Right renal cortex interstitium (tissue), 3 donors: ENCODE data around the gene GALNT2. TPM values are rescaled to one million over a fixed set of nuclear protein-coding genes. Genes with fewer than 3 reads are reported as not detected.

Experiments
- DNase-seq, 3 donors: peaks; one replicate each; pipeline ENCODE4 v3.0.0-alpha.2; 2013; ENCODE audit warnings: low read depth in 3 of 3, low spot score in 2 of 3
- polyA plus RNA-seq, 3 donors: library from polyadenylated mRNA; unstranded; fragments of 120-200 nt; gene quantifications; one replicate each; pipeline ENCODE4 v1.2.1, GENCODE V29; 2013; ENCODE audit not compliant: insufficient read length in 3 of 3

GALNT2 gene
- polyA plus RNA-seq, 3 donors = 51.5 to 57.6 (median 55.4) TPM

DNA sequence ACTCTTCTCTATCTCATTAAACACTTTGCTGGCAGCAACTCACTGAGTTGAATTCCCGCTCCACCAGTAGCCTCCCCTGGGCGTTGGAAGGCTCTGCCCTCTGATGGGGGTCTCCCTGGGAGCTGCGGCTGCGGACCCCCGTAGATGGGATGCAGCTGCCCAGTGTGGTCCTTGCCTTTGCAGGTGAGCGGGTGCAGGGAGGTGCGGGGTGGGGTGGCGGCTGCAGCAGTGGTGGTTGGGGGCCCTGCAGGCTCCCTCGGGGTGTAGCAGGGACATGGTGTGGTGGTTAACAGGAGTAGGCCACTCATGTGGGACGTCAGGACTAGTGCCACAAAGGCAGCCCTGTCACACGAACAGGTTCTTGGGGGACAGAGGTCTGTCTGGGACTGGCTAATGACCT, 42.0 kb downstream of the GALNT2 start:
- DNase-seq = no peak

DNA sequence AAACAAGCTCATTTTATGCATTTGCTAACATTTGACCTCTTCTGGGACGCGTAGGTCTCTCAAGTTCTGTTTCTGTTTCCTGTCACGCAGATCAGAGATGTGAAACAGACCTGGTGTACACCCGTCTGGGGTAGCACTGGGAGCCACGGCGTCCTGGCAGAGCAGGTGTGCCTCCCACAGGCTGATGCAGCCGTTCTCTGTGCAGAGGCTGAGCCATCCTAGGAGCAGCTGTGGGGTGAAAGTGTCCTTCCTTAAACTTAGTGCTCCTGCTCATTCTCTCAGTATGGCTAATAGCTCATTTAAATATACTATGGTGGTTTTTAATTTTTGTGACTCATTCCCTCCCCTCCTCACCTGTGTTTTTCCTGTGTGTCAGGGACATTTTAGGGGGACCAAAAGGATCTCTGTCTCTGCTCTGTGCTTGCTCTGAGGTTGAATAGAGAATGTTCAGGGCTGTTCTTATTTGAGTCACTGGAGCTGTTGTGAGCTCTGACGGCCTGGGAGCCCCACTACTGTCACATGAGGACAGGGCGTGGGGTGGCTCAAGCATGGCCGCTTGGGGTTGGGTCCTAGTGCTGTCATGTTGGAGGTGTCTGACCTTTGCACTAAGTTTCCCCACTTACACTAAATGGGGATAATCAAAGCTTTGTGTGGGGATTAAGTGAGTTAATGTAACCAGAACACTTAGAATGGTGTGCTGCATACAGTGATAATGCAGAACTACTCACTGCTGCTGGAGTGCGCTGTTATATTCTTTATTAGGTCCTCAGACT, 43.0 kb downstream of the GALNT2 start:
- DNase-seq = no peak

DNA sequence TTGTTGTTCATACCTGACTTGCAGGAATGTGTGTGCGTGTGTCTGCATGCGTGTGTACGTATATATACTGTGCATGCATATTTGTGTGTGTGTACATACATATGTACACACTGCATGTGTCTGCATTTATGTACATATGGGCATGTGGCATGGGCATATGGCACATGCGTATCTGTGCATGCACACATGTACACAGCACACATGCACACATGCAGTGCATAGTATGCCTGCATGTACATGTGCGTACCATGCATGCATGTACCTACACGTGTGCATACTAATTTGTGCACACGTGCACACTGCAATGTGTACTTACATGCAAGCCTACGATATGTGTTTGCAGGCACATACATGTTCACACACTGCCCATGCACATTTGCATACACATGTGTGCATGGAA, 43.9 kb downstream of the GALNT2 start:
- no peak for DNase-seq

DNA sequence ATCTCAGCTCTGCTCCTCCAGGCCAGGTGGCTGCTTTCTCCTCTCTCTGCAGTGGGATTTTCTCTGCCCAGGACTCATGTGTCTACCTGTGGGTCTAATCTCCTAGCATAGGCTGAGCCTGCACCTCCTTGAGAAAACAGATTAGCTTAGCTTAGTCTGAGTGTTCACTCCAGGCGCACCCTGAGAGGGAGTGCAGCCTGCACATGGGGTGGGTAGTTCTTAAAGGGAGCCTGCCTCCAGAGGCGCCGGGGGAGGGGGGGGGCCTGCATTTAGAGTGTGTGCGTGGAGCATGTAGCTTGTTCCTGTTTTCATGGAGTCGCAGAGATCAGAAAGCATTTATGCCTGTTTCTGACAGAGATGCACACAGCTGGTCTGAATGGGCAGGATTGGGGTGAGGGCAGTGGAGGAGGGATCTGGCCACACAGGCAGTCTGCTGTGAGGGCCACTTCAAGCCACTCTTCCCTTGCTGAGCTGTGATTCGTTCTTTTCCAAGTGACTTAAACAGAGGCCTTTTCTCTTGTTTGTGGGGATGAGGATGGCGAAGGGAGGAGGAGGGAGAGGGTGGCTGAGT, 45.2 kb downstream of the GALNT2 start:
- DNase-seq = no peak

DNA sequence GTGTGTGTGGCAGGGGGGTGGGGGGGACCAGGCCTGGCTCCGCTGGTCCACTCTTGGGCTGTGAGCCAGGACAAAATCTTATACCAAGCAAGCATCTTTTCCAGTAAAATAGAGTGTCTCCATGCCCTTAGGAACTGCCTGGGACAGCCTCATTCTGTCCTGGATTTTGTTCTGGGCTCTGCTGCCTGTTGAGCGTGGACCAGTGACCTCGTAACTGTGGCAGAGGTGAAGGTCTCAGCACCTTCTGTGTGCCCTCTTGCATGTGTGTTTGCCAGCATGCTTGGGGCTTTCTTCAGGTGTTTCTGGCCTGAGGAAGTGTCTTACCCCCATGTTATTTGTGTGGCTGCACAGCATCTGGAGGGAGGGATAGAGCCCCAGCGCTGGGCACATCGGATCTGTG, 45.7 kb downstream of the GALNT2 start:
- no peak for DNase-seq

DNA sequence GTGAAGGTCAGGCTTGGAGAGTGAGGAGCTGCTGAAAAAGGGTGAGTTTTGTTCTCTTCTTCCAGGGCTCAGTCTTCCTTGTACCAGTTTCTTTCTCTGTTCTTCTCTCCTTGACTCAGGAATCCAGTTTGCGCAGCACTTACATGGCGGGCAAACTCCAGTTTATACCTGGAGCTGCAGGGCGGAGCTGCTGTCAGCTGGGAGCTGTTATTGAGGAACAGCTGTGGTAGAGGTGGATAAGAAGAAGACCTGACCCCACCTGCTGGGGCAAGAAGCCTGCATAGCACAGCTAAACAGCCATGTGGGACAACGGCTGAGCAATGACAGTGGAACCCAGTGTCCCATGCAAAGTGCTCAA, 46.2 kb downstream of the GALNT2 start:
- DNase-seq = no peak

DNA sequence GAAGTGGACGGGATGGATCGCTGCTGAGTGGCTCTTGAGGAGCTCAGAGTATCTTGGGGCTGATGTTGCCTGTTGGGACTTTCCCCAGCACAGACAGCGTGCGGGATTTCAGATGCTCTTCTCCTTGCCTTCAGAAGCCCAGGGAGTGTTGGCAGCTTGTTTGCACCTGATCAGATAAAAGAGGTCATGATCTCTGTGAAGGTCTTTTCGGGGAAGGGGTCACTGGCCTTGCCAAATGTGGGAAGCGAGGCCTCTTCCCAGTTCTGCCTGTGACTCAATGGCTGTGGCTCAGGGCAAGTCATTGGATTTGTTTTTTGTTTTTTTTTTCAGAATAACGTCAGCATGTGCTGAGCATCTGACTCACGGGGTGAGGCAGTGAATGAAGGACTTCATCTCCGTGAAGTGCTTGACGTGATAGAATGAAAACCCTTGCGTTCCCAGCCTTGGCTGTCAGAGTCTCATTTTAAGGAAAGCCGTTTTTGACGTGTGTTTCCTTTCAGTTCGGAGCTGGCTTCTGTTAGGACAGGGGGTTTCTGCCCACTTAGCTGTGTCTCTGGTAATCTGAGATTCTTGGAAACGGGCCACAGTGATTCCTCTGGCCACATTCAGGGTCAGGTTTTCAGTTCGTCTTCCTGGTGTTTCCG, 46.7 kb downstream of the GALNT2 start:
- DNase-seq = no peak

DNA sequence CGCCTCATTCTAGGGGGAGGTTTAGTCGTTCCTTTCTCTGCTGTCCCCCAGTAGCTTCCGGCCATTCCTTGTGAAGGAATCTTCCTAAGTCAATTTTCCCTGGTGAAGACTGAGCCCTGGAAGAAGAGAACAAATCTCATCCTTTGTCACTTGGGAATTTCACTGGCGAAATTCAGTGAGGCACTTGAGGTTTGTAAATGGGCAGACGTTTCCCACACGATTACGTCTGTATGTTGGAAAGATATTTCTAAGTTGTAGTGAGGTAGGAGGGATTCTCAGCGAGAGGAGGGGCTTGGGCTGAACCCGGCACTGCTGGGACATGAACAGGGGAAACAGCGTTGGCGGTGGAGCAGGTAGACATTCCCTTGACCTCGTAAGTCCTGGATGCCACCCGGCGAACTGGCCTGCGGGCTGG, 47.2 kb downstream of the GALNT2 start:
- no peak for DNase-seq

DNA sequence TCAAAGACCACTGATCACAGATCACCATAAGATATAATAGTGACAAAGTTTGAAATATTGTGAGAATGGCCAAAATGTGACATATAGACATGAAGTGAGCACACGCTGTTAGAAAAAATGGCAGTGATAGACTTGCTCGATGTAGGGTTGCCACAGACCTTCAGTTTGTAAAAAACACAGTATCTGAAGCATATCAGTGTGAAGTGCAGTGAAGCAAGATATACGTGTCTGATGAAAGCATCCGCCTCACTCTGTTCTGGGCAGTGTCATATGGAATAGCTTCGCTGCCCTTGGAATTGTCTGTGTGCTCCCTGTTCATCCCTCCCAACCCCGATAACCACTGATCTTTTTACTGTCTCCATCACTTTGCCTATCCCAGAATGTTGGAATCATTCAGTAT, 50.7 kb downstream of the GALNT2 start:
- DNase-seq = no peak

DNA sequence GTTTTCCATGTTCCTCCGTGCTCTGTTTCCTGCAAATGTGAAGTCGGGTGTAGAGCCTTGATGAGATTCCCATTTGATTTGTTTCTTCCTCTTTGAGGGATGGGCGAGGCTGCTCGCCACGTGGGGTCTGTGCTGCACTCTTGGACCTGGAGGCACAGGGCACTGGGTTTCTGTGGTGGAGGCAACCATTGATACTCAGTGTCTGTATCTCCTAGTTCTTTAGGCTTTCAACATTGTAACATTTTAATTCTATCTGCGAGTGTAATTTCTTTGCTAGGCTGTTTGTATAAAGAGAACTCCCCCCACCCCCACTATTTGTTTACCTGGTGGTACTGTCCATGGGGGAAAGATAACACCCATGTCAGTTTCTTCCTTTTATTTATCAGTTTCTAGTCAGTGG, 52.3 kb downstream of the GALNT2 start:
- DNase-seq = no peak

DNA sequence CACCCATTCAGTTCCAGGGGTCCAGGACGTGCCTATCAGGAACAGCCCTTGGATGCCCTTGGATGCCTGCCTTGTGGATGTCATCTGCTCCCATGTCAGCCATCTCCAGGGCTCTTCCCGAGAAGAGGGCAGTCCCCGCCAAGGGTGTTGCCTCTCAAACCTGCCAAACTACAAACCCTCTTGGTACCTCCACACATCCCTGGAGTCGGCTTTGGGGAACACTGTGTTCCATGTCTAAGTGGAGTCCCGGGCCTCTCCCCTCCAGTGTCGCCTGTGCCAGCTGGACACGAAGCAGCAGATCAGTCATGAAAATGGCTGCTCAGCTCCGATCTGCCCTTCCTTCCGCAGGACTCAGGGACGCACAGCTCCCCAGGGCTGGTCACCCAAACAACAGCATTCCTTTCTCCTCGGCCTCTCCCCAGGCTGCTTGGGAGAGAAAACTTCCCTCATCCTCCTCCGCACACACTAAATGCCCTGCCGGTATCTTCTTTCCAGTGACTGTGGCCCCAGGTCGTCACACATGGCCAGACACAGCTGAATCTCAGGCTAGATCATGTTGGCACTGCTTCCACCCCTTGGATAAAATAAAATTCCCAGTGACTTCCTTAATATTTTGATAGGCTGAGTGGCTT, 53.4 kb downstream of the GALNT2 start:
- no peak for DNase-seq

DNA sequence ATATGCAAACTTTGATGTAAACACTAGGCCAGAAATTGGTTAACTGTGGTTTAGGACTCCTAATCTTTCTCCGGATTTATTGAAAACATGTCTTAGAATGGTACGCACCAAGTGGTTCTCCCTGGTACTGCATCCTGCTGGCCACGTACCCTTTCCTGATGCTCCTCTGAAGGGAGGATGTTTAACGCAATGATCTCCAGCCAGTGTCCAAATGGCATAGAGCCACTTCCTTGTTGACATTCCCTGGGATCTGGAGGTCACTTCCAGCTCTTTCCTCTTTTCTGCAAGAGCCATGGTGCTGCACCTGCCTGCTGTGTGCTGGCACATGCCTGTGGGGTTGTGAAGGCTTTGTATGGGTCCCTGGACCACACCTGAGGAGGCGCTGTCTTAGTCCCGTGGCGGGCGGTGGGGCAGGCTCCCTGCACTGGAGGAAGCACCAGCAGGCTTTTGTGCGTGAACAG, 53.9 kb downstream of the GALNT2 start:
- no peak for DNase-seq

DNA sequence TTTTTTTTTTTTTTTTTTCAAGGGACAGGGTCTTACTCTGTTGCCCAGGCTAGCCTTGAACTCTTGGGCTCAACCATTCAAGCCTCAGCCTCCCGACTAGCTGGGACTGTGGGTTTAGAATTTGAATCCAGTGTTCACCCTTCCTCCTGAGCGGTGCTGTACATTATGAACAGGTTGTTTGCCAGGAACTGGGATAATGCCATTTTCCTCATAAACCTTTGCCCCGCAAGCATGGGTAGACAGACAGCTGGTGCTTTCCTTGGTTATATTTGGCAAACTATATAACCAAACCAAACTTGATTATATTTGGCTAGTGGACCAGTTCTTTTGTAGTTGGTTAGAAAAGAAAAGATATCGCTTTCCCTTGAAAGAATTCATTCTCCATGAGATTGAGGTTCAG, 54.9 kb downstream of the GALNT2 start:
- DNase-seq = no peak

DNA sequence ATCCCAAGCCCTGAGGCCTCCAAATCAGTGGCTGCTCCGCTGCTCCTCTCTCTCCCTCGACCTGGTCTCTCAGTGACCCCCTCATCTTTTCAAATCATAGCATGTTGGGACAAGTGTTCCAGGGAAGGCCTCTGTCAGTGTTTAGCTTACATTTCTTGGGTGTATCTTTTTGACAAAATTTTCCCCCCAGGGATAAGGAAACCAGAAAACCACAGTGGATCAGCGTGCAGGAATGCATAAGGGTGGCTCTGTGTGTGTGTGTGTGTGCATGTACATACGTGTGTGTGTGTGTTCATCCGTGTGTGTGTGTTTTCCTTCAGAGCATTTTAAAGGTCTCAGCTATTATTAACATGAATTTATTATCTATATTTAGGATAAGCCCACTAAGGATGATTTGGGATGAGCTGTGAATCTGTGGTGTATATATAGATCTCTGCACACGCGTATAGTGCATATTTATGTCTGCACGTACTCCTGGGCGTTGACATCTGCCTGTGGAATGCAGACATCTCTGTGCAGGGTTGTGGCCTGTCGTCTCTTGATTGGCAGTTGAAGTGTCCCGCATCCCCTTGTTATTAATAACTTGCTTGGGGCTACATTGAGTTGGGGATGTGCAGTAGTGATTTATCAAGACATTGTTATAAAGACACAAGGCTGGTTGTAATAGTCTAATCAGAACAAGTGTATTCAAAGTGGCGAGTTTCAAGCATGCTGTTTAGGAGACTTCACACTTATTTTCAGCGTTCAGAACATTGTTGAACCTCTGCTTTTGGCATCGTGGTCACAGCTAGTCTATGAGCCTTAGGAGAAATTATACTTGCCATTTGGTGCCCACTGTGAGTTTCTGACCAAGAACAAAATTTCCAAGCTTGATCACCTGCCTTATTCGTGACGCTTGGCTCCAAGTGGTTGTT, 55.6 kb downstream of the GALNT2 start:
- no peak for DNase-seq

DNA sequence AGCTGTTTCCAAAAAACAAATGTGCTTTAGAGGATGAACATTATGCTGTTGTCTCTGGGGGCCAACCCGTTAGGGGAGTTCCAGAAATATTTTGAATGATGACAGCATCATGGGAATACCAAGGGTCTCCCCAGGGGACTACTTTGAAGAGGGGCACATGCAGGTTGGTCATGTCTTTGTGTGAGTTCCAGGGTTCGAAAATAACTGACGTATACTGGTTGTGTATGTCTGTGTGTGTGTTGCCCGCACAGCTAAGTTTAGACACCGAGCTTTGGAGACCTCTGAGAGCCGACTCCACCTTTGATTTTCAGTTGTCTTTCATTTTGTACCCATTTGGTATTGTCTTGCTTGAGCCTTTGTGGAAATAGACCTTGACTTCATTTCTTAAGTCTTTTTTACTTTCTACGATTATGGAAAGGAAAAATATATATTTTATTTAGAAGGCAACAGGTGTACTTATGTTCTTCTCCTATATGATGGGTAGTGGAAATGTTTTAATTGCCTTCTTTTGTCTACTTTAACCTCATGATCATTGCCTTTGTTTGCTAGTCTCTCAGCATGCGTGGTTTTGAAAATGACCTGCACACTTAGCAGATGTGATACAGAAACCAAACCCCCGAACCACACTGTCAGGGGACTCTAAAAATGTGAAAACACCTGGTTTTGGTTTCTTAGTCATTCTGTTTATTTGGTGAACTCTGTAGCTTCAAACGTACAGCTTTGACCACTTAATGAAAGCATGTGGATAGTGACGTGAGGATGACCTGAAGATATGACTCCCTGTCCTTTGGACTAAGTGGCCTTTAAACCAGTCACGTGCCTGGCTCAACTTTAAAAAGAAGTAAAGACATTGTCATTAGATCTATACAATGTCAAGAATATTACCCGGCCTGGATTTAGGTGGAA, 56.5 kb downstream of the GALNT2 start:
- DNase-seq = no peak

DNA sequence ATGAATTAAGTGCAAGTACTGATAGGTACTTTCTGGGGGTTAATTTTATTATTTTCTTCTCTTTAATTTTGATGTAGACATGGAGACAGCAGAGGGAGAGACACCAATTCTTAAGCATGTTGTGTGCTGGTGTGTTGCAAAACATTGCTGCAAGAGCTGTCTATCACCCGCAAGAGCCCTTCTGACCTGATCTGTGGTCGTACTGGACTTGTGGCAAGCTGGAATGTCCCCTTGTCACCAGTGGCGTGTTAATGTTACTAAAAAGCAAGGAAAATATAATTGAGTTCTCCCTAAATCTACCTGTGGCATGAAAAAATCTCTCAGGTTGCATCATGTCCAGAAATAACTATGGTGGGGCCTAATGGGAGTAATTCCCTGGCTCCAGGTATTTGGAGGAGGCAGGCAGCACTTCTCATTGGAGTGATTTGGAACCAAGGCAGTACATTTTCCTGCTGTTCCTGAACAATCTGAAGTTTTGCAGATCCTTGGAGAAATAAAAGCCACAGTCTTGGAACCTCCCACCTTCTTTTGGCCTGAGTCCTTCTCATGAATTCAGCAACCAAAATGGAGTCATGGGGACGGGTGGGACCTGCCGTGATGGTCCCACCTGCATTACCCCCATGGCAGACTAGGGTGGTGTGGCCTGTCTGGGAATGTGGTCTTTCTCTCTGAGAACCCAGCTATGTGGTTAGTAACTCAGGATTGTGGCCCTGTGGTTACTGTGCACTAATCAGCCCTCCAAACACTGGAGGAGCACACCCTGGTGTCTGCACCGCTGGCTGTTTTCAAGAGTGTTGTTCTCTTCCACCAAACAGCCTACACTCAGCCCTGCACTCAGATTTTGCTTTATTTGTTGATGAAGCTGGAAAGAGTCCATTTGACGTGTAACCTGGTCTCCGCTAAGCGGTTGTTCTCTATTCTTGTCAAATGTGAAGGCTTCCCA, 57.4 kb downstream of the GALNT2 start:
- no peak for DNase-seq

DNA sequence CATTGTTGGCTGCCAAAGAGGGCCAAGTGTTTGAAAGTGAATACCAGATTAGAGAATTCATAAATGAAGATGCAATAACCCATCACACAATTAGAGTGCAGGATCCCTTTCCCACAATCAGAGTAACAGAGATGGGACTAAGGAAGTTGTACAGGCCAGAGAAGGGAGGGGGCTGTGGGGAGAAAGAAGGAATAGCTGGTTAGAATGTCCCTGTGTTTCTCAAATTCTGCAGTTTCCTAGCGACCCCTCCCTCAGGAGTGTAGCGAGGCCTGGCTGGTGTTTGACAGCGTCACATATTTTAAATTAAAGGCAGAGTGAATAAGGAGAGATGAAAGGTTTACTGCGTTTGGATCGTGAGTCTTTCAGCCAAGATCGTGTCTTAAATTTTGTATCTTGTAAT, 58.1 kb downstream of the GALNT2 start:
- DNase-seq = no peak
